ENCODE data around the gene TRMO.

Gene TRMO

DNA sequence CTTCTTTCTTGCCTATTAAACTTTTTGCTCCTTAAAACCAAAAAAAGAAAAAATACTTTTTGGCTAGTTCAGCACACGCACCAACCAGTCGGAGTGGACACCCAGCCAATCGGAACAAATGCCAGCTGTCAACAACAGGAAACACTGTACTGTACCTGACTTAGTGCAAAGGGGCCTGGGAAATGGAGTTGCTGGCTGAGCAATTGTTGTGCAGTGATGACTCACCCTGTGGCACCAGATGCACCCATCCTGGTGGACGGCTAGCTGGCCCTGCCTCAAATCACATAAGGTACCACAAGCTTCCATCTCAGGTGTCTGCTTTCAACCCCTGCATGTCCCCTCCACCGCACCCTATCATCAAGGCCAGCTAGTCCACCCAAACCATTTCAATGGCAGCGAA lies 48.4 kb downstream of the TRMO start:
- no peak overlapping the region for H3K4me2 ChIP-seq (ENCODE audit: low read depth, low read length)
- no peak overlapping the region for H3K9ac ChIP-seq (ENCODE audit: low read length)
- no peaks in the 10 kb centered on the region for H3K9me3 ChIP-seq (replicated peaks; ENCODE audit: insufficient read depth, low read length)
- H3K79me2 ChIP-seq (ENCODE audit: low read length): no peaks in the 10 kb centered on the region
- H3F3A ChIP-seq (ENCODE audit: insufficient read depth, low read length): no peaks in the 10 kb centered on the region
- no peak for DNase-seq
- TF ChIP-seq, protein P1, sequence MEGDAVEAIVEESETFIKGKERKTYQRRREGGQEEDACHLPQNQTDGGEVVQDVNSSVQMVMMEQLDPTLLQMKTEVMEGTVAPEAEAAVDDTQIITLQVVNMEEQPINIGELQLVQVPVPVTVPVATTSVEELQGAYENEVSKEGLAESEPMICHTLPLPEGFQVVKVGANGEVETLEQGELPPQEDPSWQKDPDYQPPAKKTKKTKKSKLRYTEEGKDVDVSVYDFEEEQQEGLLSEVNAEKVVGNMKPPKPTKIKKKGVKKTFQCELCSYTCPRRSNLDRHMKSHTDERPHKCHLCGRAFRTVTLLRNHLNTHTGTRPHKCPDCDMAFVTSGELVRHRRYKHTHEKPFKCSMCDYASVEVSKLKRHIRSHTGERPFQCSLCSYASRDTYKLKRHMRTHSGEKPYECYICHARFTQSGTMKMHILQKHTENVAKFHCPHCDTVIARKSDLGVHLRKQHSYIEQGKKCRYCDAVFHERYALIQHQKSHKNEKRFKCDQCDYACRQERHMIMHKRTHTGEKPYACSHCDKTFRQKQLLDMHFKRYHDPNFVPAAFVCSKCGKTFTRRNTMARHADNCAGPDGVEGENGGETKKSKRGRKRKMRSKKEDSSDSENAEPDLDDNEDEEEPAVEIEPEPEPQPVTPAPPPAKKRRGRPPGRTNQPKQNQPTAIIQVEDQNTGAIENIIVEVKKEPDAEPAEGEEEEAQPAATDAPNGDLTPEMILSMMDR (IDR thresholded peaks at IDR 0.05; ENCODE audit: low read length): no peak
- TF ChIP-seq EZH2phosphoT487 (IDR thresholded peaks at IDR 0.05; ENCODE audit: low read length) (no peak), EZH2 (optimal IDR thresholded peaks at IDR 0.05; ENCODE audit: low read depth, low read length) (no peak)
- H4K20me1 ChIP-seq (ENCODE audit: insufficient read depth, low read length): no peaks in the 10 kb centered on the region
- no peak overlapping the region for H3K27ac ChIP-seq (ENCODE audit: low read length)
- no peaks in the 10 kb centered on the region for H3K27me3 ChIP-seq (replicated peaks; ENCODE audit: insufficient read depth, low read length)
- H3K9me2 ChIP-seq (replicated peaks; ENCODE audit: insufficient read depth, low read length): no peaks in the 10 kb centered on the region
- no peaks in the 10 kb centered on the region for H3K4me1 ChIP-seq (ENCODE audit: low read length)
- H2AFZ ChIP-seq (ENCODE audit: low read length): no peak overlapping the region
- H3K36me3 ChIP-seq (replicated peaks; ENCODE audit: insufficient read depth, low read length): no peaks in the 10 kb centered on the region
- H3K4me3 ChIP-seq (ENCODE audit: low read length): no peak overlapping the region

DNA sequence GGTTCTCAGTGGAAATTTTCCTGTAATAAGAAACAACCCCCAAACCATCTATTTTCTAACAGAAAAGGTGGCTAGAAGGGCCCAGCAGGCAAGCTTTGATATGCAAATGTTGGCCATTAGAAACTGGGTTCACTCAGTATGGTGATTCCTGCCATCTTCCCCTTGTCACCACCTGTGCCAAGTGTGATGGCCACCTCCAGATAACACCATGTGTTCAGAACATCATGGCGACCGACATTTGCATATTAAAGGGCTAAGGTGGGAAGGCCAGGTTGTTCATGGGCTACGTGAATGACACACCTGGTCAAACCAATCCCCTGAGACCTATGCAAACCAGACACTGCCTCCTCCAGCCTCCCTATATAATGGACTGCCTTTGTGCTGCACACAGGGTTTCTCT lies 48.9 kb downstream of the TRMO start:
- Histone ChIP-seq H3K9ac (ENCODE audit: low read length) (no peak overlapping the region), H4K20me1 (ENCODE audit: insufficient read depth, low read length) (no peaks in the 10 kb centered on the region), H3K9me3 (replicated peaks; ENCODE audit: insufficient read depth, low read length) (no peaks in the 10 kb centered on the region), H3K27ac (ENCODE audit: low read length) (no peak overlapping the region), H3K36me3 (replicated peaks; ENCODE audit: insufficient read depth, low read length) (no peaks in the 10 kb centered on the region), H3K4me1 (ENCODE audit: low read length) (no peaks in the 10 kb centered on the region), H3K27me3 (replicated peaks; ENCODE audit: insufficient read depth, low read length) (no peaks in the 10 kb centered on the region), H3K4me3 (ENCODE audit: low read length) (no peak overlapping the region), H3F3A (ENCODE audit: insufficient read depth, low read length) (no peaks in the 10 kb centered on the region), H3K9me2 (replicated peaks; ENCODE audit: insufficient read depth, low read length) (no peaks in the 10 kb centered on the region), H3K79me2 (ENCODE audit: low read length) (no peaks in the 10 kb centered on the region), H3K4me2 (ENCODE audit: low read depth, low read length) (no peak overlapping the region), H2AFZ (ENCODE audit: low read length) (no peak overlapping the region)
- no peak for DNase-seq
- TF ChIP-seq EZH2 (optimal IDR thresholded peaks at IDR 0.05; ENCODE audit: low read depth, low read length) (no peak), EZH2phosphoT487 (IDR thresholded peaks at IDR 0.05; ENCODE audit: low read length) (no peak)
- TF ChIP-seq, protein P1 (IDR thresholded peaks at IDR 0.05; ENCODE audit: low read length): no peak

- Histone ChIP-seq H3K79me2 (ENCODE audit: low read length) (no peaks in the 10 kb centered on the region), H3K9me3 (replicated peaks; ENCODE audit: insufficient read depth, low read length) (no peaks in the 10 kb centered on the region), H3K4me1 (ENCODE audit: low read length) (no peaks in the 10 kb centered on the region), H3K9me2 (replicated peaks; ENCODE audit: insufficient read depth, low read length) (no peaks in the 10 kb centered on the region), H3K27ac (ENCODE audit: low read length) (no peak overlapping the region), H3K9ac (ENCODE audit: low read length) (no peak overlapping the region), H3K4me2 (ENCODE audit: low read depth, low read length) (no peak overlapping the region), H3F3A (ENCODE audit: insufficient read depth, low read length) (no peaks in the 10 kb centered on the region), H4K20me1 (ENCODE audit: insufficient read depth, low read length) (no peaks in the 10 kb centered on the region), H3K27me3 (replicated peaks; ENCODE audit: insufficient read depth, low read length) (no peaks in the 10 kb centered on the region), H2AFZ (ENCODE audit: low read length) (no peak overlapping the region), H3K4me3 (ENCODE audit: low read length) (no peak overlapping the region), H3K36me3 (replicated peaks; ENCODE audit: insufficient read depth, low read length) (no peaks in the 10 kb centered on the region)
- TF ChIP-seq EZH2phosphoT487 (IDR thresholded peaks at IDR 0.05; ENCODE audit: low read length) (no peak), EZH2 (optimal IDR thresholded peaks at IDR 0.05; ENCODE audit: low read depth, low read length) (no peak)
- TF ChIP-seq, protein P1 (IDR thresholded peaks at IDR 0.05; ENCODE audit: low read length): no peak
- no peak for DNase-seq
Measured at GRCh38 chr9:97868859-97869258, 53.4 kb downstream of the TRMO start.

Data from MM.1S (cell line).